OCI-LY3 (cell line): ENCODE data around the gene VPS13C.
A peak's percentile ranks its signal among the peaks of the same experiment; 100 is the strongest.

ENCODE experiments used
- H2AFZ ChIP-seq: fragments of 200-600, 300-600 bp; shearing (Covaris generic); 2 replicates; pipeline ENCODE4 v1.6.0; 2014; ENCODE audit warnings: antibody characterized with exemption, low read depth, low read length
- H3K27ac ChIP-seq: fragments of 200-600, 300-600 bp; sonication (generic); 2 replicates; pipeline ENCODE4 v1.5.1; 2014; ENCODE audit warnings: mild to moderate bottlenecking, low read length, moderate library complexity, mixed read lengths
- H3K27me3 ChIP-seq: fragments of 200-600, 300-600 bp; sonication (generic); 2 replicates; pipeline ENCODE4 v1.6.1; 2014; ENCODE audit warnings: low read depth, low read length, mixed read lengths
- H3K36me3 ChIP-seq: fragments of 200-600, 300-600 bp; sonication (generic); replicated peaks from 2 replicates; pipeline ENCODE3; 2014; ENCODE audit warnings: low read depth, low read length, mixed read lengths
- H3K4me1 ChIP-seq: fragments of 300-600, 200-600 bp; sonication (generic); 2 replicates; pipeline ENCODE4 v1.6.1; 2014; ENCODE audit warnings: low read length, mixed read lengths
- H3K4me2 ChIP-seq: fragments of 200-600, 300-600 bp; sonication (generic); 2 replicates; pipeline ENCODE4 v1.6.1; 2014; ENCODE audit warnings: low read length, mixed read lengths
- H3K4me3 ChIP-seq: fragments of 300-600, 200-600 bp; sonication (generic); 2 replicates; pipeline ENCODE4 v1.5.1; 2014; ENCODE audit warnings: antibody characterized with exemption, mild to moderate bottlenecking, low read length, moderate library complexity
- H3K79me2 ChIP-seq: fragments of 300-600, 200-600 bp; shearing (Covaris generic); 2 replicates; pipeline ENCODE4 v1.6.1; 2014; ENCODE audit warnings: mild to moderate bottlenecking, low read length, mixed read lengths
- H3K9ac ChIP-seq: fragments of 300-600, 200-600 bp; shearing (Covaris generic); 2 replicates; pipeline ENCODE4 v1.6.0; 2014; ENCODE audit warnings: mild to moderate bottlenecking, low read length, moderate library complexity
- H3K9me3 ChIP-seq: fragments of 200-600, 300-600 bp; shearing (Covaris generic); 2 replicates; pipeline ENCODE4 v1.6.1; 2014; ENCODE audit warnings: low read length, mixed read lengths; ENCODE audit not compliant: insufficient read depth
- H4K20me1 ChIP-seq: fragments of 200-600, 300-600 bp; sonication (generic); 2 replicates; pipeline ENCODE4 v1.6.1; 2016; ENCODE audit warnings: low read length, mixed read lengths; ENCODE audit not compliant: insufficient read depth
- EZH2phosphoT487 ChIP-seq: fragments of 200-600 bp; shearing (Covaris generic); IDR thresholded peaks from 2 replicates; pipeline ENCODE4 v1.6.1; 2018; ENCODE audit warnings: antibody characterized with exemption, mixed run types, low read depth
- TF ChIP-seq, protein P1 (sequence below): fragments of 200-600, 300-600 bp; sonication (generic); IDR thresholded peaks from 2 replicates; pipeline ENCODE4 v1.5.1; 2014; ENCODE audit warnings: antibody characterized with exemption, low read length, low read depth

Gene VPS13C

DNA sequence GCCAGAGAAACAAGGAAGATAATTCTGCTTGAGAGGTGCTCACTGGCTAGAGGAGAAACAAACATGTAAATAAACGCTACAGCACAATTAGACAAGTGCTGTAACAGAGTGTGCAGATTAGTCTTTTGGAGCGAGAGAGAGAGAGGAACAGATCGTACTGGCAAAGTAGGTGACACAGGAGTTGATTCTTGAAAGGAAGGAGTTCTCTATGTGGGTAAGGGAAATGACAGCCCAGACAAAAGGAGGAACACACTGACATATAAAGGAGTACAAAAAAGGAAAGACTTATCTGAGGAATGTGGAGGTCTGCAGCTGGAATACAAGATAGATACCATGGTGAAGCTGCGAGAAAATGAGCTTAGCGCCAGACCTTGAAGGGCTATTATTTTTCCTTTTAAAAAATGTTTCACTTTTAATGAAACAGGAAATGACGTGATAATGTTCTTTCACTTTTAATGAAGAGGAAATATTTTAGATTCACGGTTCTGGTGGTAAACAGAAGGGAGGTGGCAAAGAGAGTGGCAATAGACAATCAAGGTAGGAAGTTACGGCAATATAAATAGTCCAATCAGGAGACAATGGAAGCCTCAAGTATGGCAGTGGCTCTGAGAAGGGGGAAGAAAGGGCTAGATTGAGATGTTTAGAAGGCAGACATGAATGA lies 202.9 kb downstream of the VPS13C start:
- Histone ChIP-seq H3K4me2 (peak overlapping the region; percentile 61), H3K79me2 (no peaks in the 10 kb centered on the region), H3K27me3 (no peaks in the 10 kb centered on the region), H3K9ac (no peak overlapping the region), H3K36me3 (peaks cover 25% of the 10 kb centered on the region), H3K27ac (peak overlapping the region; percentile 28), H2AFZ (no peak overlapping the region), H3K9me3 (no peaks in the 10 kb centered on the region), H3K4me1 (peaks cover 17% of the 10 kb centered on the region), H4K20me1 (no peaks in the 10 kb centered on the region), H3K4me3 (peak overlapping the region; percentile 41)
- no peak for TF ChIP-seq EZH2phosphoT487
- TF ChIP-seq, protein P1, sequence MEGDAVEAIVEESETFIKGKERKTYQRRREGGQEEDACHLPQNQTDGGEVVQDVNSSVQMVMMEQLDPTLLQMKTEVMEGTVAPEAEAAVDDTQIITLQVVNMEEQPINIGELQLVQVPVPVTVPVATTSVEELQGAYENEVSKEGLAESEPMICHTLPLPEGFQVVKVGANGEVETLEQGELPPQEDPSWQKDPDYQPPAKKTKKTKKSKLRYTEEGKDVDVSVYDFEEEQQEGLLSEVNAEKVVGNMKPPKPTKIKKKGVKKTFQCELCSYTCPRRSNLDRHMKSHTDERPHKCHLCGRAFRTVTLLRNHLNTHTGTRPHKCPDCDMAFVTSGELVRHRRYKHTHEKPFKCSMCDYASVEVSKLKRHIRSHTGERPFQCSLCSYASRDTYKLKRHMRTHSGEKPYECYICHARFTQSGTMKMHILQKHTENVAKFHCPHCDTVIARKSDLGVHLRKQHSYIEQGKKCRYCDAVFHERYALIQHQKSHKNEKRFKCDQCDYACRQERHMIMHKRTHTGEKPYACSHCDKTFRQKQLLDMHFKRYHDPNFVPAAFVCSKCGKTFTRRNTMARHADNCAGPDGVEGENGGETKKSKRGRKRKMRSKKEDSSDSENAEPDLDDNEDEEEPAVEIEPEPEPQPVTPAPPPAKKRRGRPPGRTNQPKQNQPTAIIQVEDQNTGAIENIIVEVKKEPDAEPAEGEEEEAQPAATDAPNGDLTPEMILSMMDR, result no peak

DNA sequence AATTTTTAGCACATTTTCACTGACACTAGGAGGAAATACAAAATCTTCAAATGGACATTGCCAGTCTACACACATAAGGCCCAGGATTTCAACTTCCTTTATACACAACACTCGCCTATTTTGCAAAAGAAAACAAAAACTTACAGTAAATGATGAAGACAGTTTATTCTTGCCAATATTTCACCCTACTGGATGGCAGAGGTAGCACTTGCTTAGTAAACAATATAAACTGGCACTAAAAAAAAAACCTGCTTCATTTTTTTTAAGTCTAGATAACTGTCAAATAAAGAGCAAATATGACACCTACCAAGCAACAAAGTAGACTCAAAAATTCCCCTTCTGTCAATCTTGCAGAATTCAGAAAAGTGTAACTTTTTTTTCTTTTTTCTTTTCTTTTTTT lies 204.0 kb downstream of the VPS13C start:
- no peaks in the 10 kb centered on the region for H3K27me3 ChIP-seq
- no peak overlapping the region for H3K27ac ChIP-seq

DNA sequence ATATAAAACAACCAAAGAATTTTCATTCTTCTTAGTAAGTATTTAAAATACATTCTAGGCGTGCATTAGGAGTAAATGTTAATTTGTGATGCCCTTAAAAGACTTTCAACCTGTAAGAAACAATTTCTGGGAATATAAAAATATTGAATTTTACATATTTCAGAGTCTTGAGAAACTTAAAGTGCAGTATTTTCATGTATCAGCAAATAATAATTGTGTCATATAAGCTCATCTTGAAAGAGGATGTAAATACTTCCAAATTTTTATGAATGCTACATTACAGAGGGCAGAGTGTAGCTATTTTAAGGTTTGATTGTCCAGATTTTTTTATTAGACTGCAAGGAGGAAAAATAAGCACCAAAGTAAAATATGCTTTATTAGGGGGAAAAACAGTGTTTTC lies 207.1 kb downstream of the VPS13C start:
- Histone ChIP-seq H3K9ac (no peak overlapping the region), H2AFZ (no peak overlapping the region), H3K9me3 (no peaks in the 10 kb centered on the region), H3K36me3 (peaks cover 37% of the 10 kb centered on the region), H3K4me1 (peaks cover 14% of the 10 kb centered on the region), H3K27ac (no peak overlapping the region), H4K20me1 (no peaks in the 10 kb centered on the region), H3K79me2 (no peaks in the 10 kb centered on the region), H3K4me2 (no peak overlapping the region), H3K4me3 (no peak overlapping the region), H3K27me3 (no peaks in the 10 kb centered on the region)
- TF ChIP-seq EZH2phosphoT487, result no peak
- TF ChIP-seq, protein P1, result no peak

More for the DNA sequence above, 204.0 kb downstream of the VPS13C start:
- peaks cover 17% of the 10 kb centered on the region for H3K4me1 ChIP-seq
- H2AFZ ChIP-seq, result no peak overlapping the region
- no peaks in the 10 kb centered on the region for H3K79me2 ChIP-seq
- TF ChIP-seq EZH2phosphoT487, result no peak
- TF ChIP-seq, protein P1, result no peak
- no peak overlapping the region for H3K4me3 ChIP-seq
- H3K9me3 ChIP-seq, result no peaks in the 10 kb centered on the region
- H3K4me2 ChIP-seq, result no peak overlapping the region
- H3K9ac ChIP-seq, result no peak overlapping the region
- peaks cover 34% of the 10 kb centered on the region for H3K36me3 ChIP-seq
- no peaks in the 10 kb centered on the region for H4K20me1 ChIP-seq

DNA sequence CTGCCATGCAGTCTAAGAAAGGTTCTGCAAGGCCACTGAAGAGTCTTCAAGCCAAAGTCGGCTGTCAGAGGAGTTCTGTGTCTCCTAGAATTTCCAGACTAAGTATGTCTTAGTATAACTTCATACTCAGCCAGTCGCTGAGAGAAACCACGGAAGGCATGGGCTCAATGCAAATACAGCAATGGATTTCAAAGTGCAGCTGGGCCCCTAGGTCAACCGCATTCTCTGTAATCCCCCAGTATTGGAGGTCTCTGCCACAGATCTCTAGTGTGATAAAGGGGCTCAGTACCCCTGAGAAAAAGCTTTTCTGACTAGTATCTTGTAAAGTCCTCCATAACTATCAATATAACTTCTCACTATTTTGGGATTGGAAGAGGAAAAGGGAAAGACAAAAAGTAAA lies 208.3 kb downstream of the VPS13C start:
- Histone ChIP-seq H2AFZ (no peak overlapping the region), H4K20me1 (no peaks in the 10 kb centered on the region), H3K9ac (no peak overlapping the region), H3K9me3 (no peaks in the 10 kb centered on the region), H3K4me1 (peaks cover 1% of the 10 kb centered on the region), H3K79me2 (no peaks in the 10 kb centered on the region), H3K36me3 (peaks cover 33% of the 10 kb centered on the region), H3K27me3 (no peaks in the 10 kb centered on the region), H3K4me3 (no peak overlapping the region), H3K27ac (no peak overlapping the region), H3K4me2 (no peak overlapping the region)
- TF ChIP-seq EZH2phosphoT487, result no peak
- TF ChIP-seq, protein P1, result no peak
